Left kidney (tissue), 8 donors: ENCODE measurements around the gene RBM26. TPM values are rescaled to one million over a fixed set of nuclear protein-coding genes. Genes with fewer than 3 reads are reported as not detected.

Experiments
- DNase-seq: peaks from one replicate; pipeline ENCODE4 v3.0.0-alpha.2; 2013
- long read RNA-seq, 8 donors: transcript quantifications; one replicate each; lab custom pipeline, GENCODE V29; 2026
- polyA plus RNA-seq: library from polyadenylated mRNA; unstranded; fragments of 120-200 nt; gene quantifications from one replicate; pipeline ENCODE4 v1.2.1, GENCODE V29; 2013; ENCODE audit not compliant: insufficient read length

The RBM26 gene
- 104 TPM for polyA plus RNA-seq
- long read RNA-seq, donor 1, transcript RBM26-206 (3 exons, 2,192 nt): major isoform, 19 of 32 reads
- long read RNA-seq, donor 1, partial matches to known transcripts: 12 of 32 reads
- long read RNA-seq, donor 1, other reads (novel, unspliced or antisense): 0 of 32 reads
- long read RNA-seq, donor 2, transcript RBM26-206 (3 exons, 2,192 nt): major isoform, 12 of 43 reads
- long read RNA-seq, donor 2, partial matches to known transcripts: 30 of 43 reads
- long read RNA-seq, donor 2, other reads (novel, unspliced or antisense): 0 of 43 reads
- long read RNA-seq, donor 3, full-length matches to known transcripts: 8 of 52 reads
- long read RNA-seq, donor 3, partial matches to known transcripts: 44 of 52 reads
- long read RNA-seq, donor 3, other reads (novel, unspliced or antisense): 0 of 52 reads
- long read RNA-seq, donor 4, partial matches to known transcripts: 0 of 1 reads
- long read RNA-seq, donor 4, other reads (novel, unspliced or antisense): 0 of 1 reads
- long read RNA-seq, donor 5, partial matches to known transcripts: 9 of 12 reads
- long read RNA-seq, donor 5, other reads (novel, unspliced or antisense): 0 of 12 reads
- long read RNA-seq, donor 6, full-length matches to known transcripts: 17 of 17 reads
- long read RNA-seq, donor 6, partial matches to known transcripts: 0 of 17 reads
- long read RNA-seq, donor 6, other reads (novel, unspliced or antisense): 0 of 17 reads
- long read RNA-seq, donor 7, full-length matches to known transcripts: 13 of 21 reads
- long read RNA-seq, donor 7, partial matches to known transcripts: 8 of 21 reads
- long read RNA-seq, donor 7, other reads (novel, unspliced or antisense): 0 of 21 reads
- long read RNA-seq, donor 8, partial matches to known transcripts: 10 of 14 reads
- long read RNA-seq, donor 8, other reads (novel, unspliced or antisense): 0 of 14 reads

GRCh38 chr13:79405831-79406596 is at the start of gene RBM26:
Gene RBM26, minus strand, starts transcription at chr13:79406255. Its CDS starts 481 bp downstream, at chr13:79405774.
- DNase-seq: peak; percentile 98

DNA sequence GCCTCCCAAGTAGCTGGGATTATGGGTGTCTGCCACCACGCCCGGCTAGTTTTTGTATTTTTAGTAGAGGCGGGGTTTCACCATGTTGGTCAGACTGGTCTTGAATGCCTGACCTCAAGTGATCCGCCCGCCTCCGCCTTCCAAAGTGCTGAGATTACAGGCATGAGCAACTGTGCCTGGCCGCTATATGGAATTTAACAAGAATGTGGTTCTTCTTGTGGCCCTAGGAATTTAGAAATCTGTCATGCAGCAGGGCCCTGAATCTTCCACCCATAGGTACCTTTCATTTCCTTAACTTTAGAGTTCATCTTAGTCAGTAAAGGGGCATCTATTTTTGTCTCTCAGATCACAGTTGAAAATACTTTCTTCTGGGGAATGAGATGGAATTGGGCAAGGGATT is 49.3 kb upstream of the RBM26 start:
- DNase-seq: no peak

DNA sequence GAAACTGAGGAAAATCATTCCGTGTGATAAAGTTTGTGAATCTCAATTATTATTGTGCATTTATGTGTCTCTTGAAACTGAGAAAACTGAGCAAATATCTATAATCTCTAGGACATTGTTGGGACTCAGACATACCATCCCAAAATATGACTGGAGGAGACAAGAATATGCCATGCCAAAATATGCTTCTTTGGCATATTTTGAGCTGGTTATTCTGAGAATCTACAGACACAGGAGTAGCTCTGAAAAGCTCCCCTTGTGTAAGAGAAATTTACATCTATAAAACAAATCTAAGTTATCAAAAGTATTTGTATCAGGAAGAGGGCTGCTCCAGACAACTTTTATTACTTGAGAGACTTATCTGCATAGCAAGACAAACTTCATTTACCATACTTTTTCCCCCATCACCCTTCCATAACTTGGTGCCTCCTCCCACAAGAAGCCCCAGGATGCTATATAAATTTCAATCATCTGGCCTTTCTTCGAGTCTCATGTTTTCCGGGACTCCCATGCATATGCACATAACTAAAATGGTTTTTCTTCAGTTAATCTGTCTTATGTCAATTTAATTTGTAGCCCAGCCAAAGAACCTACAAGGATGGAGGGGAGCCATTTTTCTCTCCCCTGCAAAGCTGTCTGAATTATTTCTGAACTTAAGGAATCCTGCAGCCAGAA is 46.3 kb upstream of the RBM26 start:
- DNase-seq: no peak

GRCh38 chr13:79451500-79451962 is 45.5 kb upstream of the RBM26 start:
- no peak for DNase-seq

DNA sequence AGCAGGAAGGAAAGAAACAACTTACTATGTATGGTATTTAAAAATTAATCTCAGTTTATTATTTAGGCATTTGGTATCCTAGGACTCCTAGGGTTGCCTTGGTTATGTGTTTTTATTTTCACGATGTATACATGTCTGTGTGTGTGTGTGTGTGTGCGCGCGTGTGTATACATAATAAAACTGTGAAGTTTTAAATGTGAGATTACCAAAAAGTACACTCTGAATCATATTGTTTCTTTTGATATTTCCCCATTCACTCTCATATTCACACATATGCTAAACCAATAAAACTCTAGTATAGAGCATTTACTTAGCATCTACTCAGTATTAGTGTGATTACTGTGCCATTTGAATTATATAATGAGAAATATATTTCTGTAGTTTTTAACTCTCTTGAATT is 44.1 kb upstream of the RBM26 start:
- no peak for DNase-seq

- no peak for DNase-seq
These were observed 42.4 kb upstream of the RBM26 start for GRCh38 chr13:79448413-79448812.

GRCh38 chr13:79447741-79448140 is 41.7 kb upstream of the RBM26 start:
- DNase-seq: no peak

DNA sequence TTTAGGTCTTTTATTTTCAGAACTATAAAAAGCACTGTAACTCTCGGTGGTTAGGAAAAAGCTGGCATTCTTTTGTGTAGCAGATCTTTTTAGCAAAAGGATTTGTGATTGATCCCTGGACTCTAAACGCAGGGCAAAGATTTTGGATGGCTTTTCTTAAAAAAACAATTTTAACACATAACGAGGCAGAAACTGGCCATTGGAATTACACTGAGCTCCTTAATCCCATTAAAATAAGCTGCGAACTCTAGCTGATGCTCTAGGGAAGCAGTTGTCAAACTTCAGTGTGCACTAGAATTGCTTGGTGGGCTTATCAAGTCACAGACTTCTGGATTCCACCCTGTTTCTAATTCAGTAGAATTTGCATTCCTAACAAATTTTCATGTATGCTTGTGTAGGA is 41.1 kb upstream of the RBM26 start:
- no peak for DNase-seq

GRCh38 chr13:79445968-79446645 is 40.1 kb upstream of the RBM26 start:
- no peak for DNase-seq

GRCh38 chr13:79442706-79443105 is 36.7 kb upstream of the RBM26 start:
- no peak for DNase-seq

DNA sequence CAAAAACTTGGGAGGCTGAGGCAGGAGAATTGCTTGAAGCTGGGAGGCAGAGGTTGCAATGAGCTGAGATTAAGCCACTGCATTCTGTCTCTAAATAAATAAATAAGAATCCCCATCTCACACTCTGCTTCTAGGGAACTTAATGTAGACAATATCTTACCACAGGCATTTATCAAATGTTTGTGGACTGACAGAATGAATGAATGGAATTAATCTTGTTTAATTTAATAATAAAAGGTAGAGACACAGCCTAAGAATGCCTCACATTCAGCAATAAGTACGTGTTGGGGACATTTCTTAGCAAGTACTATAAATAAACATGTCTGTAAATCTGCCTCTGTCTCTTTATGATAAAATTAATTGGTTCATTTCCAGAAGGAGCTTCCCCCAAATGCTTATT is 36.2 kb upstream of the RBM26 start:
- no peak for DNase-seq

- DNase-seq: no peak
These were observed 35.0 kb upstream of the RBM26 start for GRCh38 chr13:79440958-79441528.

GRCh38 chr13:79439275-79439674 is 33.2 kb upstream of the RBM26 start:
- DNase-seq: no peak

GRCh38 chr13:79435561-79435990 is 29.5 kb upstream of the RBM26 start:
- DNase-seq: no peak

GRCh38 chr13:79434556-79434955 is 28.5 kb upstream of the RBM26 start:
- DNase-seq: no peak

DNA sequence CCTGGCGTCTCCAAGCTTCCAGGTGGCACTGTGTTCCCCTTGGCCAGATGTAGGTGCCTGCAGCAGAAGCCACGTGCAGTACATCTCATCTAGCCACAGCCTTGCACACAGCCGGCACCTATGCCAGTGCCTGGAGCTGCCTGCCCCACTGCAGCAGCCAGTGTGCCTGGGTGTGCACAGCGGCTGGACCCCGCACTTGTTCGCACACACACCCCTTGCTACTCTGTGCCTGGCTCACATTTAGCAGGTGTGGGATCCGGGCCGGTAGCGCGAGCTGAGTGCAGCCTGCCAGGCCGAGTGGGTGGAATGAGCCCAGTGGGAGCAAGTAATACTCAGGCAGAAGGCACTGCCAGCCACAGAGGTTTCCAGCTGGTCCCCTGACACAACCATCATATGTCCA is 26.9 kb upstream of the RBM26 start:
- DNase-seq: no peak

DNA sequence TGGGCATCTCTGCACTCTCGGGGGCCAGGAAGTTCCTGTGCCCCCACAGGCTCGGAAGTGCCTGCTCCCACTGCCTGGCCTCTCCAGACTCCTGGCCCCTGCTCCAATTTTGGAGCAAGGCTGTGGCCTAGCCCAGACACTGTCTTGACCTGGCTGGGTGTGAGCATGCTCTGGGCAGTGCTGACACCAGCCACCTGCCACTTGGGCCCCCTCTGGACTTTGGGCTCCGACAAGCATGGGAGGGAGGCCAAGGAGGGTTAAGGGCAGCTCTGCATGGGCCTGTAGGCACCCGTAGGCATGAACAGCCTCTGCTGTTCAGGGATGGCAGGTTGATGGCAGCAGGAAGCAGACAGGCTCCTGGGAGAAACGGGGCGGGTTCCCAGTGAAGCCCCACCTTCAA is 26.0 kb upstream of the RBM26 start:
- no peak for DNase-seq

DNA sequence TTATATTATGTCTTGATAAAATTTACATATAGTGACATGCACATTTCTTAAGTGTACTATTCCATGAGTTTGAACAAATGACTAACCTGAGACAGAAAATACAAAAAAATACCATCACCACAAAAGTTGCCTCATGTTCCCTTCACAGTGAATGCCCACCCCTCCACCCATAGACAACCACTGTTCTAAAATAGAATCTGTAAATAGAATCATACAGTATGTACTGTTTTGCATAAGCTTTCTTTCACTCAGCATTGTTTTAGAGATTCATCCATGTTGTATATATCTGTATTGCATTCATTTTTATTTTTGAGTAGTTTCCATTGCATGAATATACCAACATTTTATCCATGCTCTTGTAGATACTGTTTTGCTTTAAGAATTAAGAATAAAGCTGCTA is 23.3 kb upstream of the RBM26 start:
- DNase-seq: no peak

DNA sequence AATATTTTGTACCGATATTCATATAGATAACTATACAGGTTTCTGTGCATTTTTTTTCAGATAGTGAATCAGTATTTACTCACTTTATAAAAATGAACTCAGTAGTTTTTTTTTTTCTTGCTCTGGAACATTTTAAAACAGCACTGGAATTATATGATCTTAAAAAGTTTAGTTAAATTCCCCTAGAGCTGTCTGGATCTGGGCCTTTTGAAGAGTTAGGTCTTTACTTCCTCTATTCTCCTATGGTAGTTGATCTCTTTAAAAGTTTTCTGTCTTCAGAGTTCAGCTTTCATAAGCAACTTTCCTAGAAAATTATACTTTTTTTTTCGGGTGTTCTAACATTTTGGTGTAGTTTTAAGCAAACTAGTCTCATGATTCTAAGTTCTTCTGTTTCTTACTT is 21.8 kb upstream of the RBM26 start:
- DNase-seq: no peak

- no peak for DNase-seq
These were observed 21.2 kb upstream of the RBM26 start for GRCh38 chr13:79427265-79427664.
